HCT116 (cell line): Measurements from ENCODE around the gene PIAS4.

Experiments used
- CBX3 ChIP-seq: IDR thresholded peaks from 2 replicates; pipeline ENCODE4 v1.6.1; 2012; ENCODE audit warnings: low read depth
- CEBPB ChIP-seq: IDR thresholded peaks from 2 replicates; pipeline ENCODE4 v1.6.1; 2012; ENCODE audit warnings: low read depth
- EZH2 ChIP-seq: fragments of 200-600 bp; sonication (generic); IDR thresholded peaks from 2 replicates; pipeline ENCODE4 v1.6.1; 2017; ENCODE audit warnings: antibody characterized with exemption, mixed run types
- MAX ChIP-seq: IDR thresholded peaks from 2 replicates; pipeline ENCODE4 v1.6.1; 2012
- POLR2A ChIP-seq: IDR thresholded peaks from 2 replicates; pipeline ENCODE4 v1.7.0; 2011; ENCODE audit warnings: borderline replicate concordance; ENCODE audit not compliant: insufficient read depth, insufficient read length; ENCODE audit errors: extremely low read depth
- POLR2AphosphoS5 ChIP-seq: IDR thresholded peaks from 2 replicates; pipeline ENCODE4 v1.6.1; 2011; ENCODE audit warnings: mild to moderate bottlenecking, low read depth, low read length, moderate library complexity
- REST ChIP-seq: IDR thresholded peaks from 2 replicates; pipeline ENCODE4 v1.6.1; 2012; ENCODE audit warnings: low read depth
- SIN3A ChIP-seq: IDR thresholded peaks from 2 replicates; pipeline ENCODE4 v1.6.1; 2012; ENCODE audit warnings: low read depth
- SRF ChIP-seq: IDR thresholded peaks from 2 replicates; pipeline ENCODE4 v1.6.1; 2012; ENCODE audit warnings: low read depth
- TCF7L2 ChIP-seq: IDR thresholded peaks from 2 replicates; pipeline ENCODE4 v1.7.0; 2011; ENCODE audit warnings: borderline replicate concordance, inconsistent platforms; ENCODE audit not compliant: insufficient read depth, insufficient read length; ENCODE audit errors: extremely low read depth
- YY1 ChIP-seq: IDR thresholded peaks from 2 replicates; pipeline ENCODE4 v1.6.1; 2011; ENCODE audit warnings: low read length, low read depth, moderate library complexity, mild to moderate bottlenecking; ENCODE audit not compliant: insufficient replicate concordance; ENCODE audit errors: extremely low read depth
- TF ChIP-seq, protein P1 (sequence below), 3 experiments: fragments of 200-600 bp in 1 of 3; sonication (generic) in 1 of 3; IDR thresholded peaks in 2 of 3; conservative IDR thresholded peaks in 1 of 3; 2 replicates each; pipeline ENCODE4 v1.5.1; 2012 to 2017; ENCODE audit warnings: low read depth in 2 of 3, low read length in 2 of 3, antibody characterized with exemption in 1 of 3, borderline replicate concordance in 1 of 3, control low read depth in 1 of 3, mild to moderate bottlenecking in 1 of 3, mixed read lengths in 1 of 3, mixed run types in 1 of 3, moderate library complexity in 1 of 3; ENCODE audit not compliant: insufficient read depth in 1 of 3

DNA sequence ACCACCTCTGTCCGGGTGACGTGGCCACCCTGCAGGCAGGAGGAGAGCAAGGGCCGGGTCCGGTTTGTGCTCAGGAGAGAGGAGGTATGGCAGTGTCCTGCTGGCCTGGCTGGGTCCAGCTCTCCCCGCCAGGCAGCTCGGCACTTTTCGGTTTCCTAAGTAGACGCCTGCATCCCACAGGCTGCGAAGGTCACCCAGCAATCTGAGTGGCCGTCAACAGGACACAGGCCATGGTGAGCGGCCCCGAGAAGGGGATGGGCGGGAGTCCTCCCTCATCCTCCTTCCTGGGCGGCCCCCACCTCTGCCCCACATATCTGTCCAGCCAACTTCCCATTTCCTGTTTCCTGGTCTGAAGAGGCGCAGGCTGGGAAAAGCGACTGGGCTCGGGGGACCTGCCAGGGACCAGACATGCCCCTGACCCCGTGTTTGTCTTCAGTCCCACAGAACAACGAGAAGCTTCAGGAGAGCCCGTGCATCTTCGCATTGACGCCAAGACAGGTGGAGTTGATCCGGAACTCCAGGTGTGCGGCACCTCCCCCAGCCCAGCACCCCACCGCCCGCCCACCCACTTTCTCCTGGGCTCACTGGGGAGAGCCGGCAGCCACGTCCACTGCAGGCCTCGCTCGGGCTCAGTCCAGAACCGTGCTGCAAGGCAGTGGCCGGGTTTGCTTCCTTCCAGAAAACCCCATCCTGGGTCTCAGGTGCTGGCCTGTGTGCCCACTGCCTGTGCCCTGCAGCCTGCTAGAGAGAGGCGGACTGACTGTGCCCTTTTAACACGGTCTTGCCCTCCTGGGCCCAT, 16.3 kb downstream of the PIAS4 start:
- TF ChIP-seq, protein P1, sequence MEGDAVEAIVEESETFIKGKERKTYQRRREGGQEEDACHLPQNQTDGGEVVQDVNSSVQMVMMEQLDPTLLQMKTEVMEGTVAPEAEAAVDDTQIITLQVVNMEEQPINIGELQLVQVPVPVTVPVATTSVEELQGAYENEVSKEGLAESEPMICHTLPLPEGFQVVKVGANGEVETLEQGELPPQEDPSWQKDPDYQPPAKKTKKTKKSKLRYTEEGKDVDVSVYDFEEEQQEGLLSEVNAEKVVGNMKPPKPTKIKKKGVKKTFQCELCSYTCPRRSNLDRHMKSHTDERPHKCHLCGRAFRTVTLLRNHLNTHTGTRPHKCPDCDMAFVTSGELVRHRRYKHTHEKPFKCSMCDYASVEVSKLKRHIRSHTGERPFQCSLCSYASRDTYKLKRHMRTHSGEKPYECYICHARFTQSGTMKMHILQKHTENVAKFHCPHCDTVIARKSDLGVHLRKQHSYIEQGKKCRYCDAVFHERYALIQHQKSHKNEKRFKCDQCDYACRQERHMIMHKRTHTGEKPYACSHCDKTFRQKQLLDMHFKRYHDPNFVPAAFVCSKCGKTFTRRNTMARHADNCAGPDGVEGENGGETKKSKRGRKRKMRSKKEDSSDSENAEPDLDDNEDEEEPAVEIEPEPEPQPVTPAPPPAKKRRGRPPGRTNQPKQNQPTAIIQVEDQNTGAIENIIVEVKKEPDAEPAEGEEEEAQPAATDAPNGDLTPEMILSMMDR (IDR thresholded peaks at IDR 0.05 in 2 of 3, conservative IDR thresholded peaks at IDR 0.05 in 1 of 3; ENCODE audit: borderline replicate concordance in 1 of 3, insufficient read depth in 1 of 3, low read depth in 2 of 3, low read length in 2 of 3) = no peak
- TF ChIP-seq POLR2AphosphoS5 (no peak), YY1 (no peak), SRF (no peak), POLR2A (no peak), SIN3A (no peak), REST (no peak), EZH2 (no peak), MAX (no peak), CBX3 (no peak), TCF7L2 (no peak), CEBPB (no peak)
